Left cardiac atrium (tissue), 4 donors: ENCODE measurements around the gene YKT6. TPM values are rescaled to one million over a fixed set of nuclear protein-coding genes. Genes with fewer than 3 reads are reported as not detected.
A peak's percentile ranks its signal among the peaks of the same experiment; 100 is the strongest.

ENCODE experiments used
- ATAC-seq, 2 donors: fragments of 200-7000 bp; cut with Tn5 transposase; one replicate each; pipeline ENCODE4 v1.9.1; 2020; ENCODE audit warnings: mild to moderate bottlenecking in 2 of 2, moderate library complexity in 2 of 2
- DNase-seq: peaks from one replicate; pipeline ENCODE4 v3.0.0-alpha.2; 2020
- intact Hi-C, 2 donors: fragments of 100-400 bp; cut with DNase I; formaldehyde crosslinking; loops; one replicate each; pipeline versions ENCODE4 v1.14.1 to v1.15.1; 2022 to 2023
- total RNA-seq, 2 donors: library from RNA; stranded (reverse); fragmentation: NEBNext Ultra II Directional; extraction: Animal tissue kit (Norgen Biotek cat#: 25700); gene quantifications; one replicate each; pipeline ENCODE4 v1.2.1, GENCODE V29; 2021
- donor health status: DM: no; HTN: yes; CAD: no.
- donor health status: DM: no; HTN: yes; CAD: no; lungs with severe emphysema.
- donor health status: DM: yes; HTN: yes; CAD: no.
- donor health status: Dilated cardiomyopathy.

YKT6 gene
- total RNA-seq, 2 donors from 2014 or later, result 51.5 to 62.1 TPM

DNA sequence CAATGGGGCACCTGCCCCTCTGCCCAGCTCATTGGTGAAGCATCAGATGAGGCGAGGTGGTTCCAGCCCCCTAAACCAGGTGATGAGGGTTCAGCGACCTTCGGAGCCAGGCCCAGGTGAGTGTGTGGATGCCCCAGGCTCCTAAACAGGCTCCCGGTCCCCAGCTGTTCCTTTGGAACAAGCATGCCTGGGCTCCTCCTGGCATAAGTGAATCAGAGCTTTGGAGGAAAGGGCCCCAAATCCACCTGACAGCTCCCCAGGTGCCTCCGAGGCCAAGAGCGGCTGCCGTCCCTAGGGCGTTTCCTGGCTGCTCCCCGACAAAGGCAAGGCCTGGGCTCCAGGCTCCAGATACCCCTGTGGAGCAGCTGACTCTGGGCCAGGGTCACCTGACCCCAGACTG lies 61.3 kb downstream of the YKT6 start:
- ATAC-seq (no peak), DNase-seq (no peak)
- intact Hi-C loops, result loop anchor here in 1 of 2 donors (5.0 kb wide), 1 partner anchor 45 kb away; no protein-coding TSS in a partner anchor

GRCh38 chr7:44263326-44264082 lies 62.7 kb downstream of the YKT6 start:
- DNase-seq (no peak), ATAC-seq (peak in 1 of 2 donors; percentile 7)
- intact Hi-C loops, result loop anchor here in 1 of 2 donors (5.0 kb wide), 1 partner anchor 44 kb away; no protein-coding TSS in a partner anchor

Other genes starting within 250 kb of the YKT6 start
- gene SPDYE1, start 203.1 kb upstream of the YKT6 start, total RNA-seq, result not detected
- 10 to 100 TPM; 42.1 to 48.7 TPM for gene DBNL, start 156.3 kb upstream of the YKT6 start, total RNA-seq
- 1,000 to 10,000 TPM in 1 of 2 donors, 100 to 1,000 TPM in 1; 799 to 1,159 TPM for gene PGAM2, start 135.4 kb upstream of the YKT6 start, total RNA-seq
- gene POLM, start 118.4 kb upstream of the YKT6 start, total RNA-seq, result 10 to 100 TPM; 20.0 to 22.1 TPM
- 100 to 1,000 TPM in 1 of 2 donors, 10 to 100 TPM in 1; 65.0 to 117 TPM for gene AEBP1, start 96.6 kb upstream of the YKT6 start, total RNA-seq
- 10 to 100 TPM; 95.8 to 98.9 TPM for gene POLD2, start 77.4 kb upstream of the YKT6 start, total RNA-seq
- gene MYL7, start 59.6 kb upstream of the YKT6 start, total RNA-seq, result over 10,000 TPM; 20,486 to 20,690 TPM
- gene GCK, start 11.5 kb upstream of the YKT6 start, total RNA-seq, result 1 to 10 TPM; 3.1 to 5.6 TPM
- 10 to 100 TPM; 75.8 to 98.7 TPM for gene CAMK2B, start 124.6 kb downstream of the YKT6 start, total RNA-seq